Left renal pelvis (tissue), 4 donors: ENCODE data around the gene HERC2. TPM values are rescaled to one million over a fixed set of nuclear protein-coding genes. Genes with fewer than 3 reads are reported as not detected.
"Not testable (repeated sequence)": the region's sequence is repeated elsewhere in the genome, so short reads cannot be mapped to it uniquely, and the experiment has no call there.

ENCODE experiments used
- DNase-seq, 4 donors: peaks; one replicate each; pipeline ENCODE4 v3.0.0-alpha.2; 2013; ENCODE audit warnings: low read depth in 4 of 4, low spot score in 3 of 4
- polyA plus RNA-seq, 4 donors: library from polyadenylated mRNA; unstranded; fragments of 120-200 nt; gene quantifications; one replicate each; pipeline ENCODE4 v1.2.1, GENCODE V29; 2013; ENCODE audit not compliant: insufficient read length in 4 of 4

HERC2 gene
- polyA plus RNA-seq, 4 donors, result 36.8 to 60.4 (median 45.5) TPM

DNA sequence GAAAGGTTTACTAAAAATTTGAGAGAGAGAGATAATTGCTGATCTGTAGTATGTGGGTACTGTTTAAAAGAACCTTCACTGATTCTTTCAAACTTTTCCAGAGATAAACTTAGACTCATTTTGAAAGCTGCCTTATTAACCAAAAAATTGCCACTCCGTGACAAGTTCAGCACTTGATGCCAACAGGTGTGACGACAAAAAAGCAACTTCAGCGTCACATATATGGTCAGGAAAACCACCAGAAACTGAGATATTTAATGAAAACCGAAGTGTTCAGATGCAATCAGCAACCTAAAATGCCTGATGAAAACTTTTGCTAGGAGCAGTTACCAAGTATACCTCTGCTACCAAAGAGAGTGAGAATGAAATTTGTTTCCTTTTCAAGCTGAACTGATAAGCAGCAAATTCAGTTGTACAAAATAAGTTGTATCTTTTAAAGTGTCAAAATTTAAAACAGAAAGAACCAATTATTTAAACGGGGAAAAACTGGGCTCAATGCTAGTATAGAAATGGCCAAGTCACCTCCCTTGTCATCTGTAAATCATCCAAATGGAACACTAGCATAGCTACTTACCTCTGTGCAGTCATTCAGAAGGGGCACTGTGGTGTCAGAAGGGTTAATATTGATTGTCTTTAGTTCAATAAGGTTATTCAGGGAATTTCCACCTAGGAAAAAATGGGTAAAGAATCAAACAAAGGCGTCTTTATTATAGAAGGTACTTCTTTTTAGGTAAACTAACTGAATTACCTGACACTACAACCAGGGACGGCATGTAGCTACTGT lies 131.4 kb downstream of the HERC2 start:
- no peak for DNase-seq

DNA sequence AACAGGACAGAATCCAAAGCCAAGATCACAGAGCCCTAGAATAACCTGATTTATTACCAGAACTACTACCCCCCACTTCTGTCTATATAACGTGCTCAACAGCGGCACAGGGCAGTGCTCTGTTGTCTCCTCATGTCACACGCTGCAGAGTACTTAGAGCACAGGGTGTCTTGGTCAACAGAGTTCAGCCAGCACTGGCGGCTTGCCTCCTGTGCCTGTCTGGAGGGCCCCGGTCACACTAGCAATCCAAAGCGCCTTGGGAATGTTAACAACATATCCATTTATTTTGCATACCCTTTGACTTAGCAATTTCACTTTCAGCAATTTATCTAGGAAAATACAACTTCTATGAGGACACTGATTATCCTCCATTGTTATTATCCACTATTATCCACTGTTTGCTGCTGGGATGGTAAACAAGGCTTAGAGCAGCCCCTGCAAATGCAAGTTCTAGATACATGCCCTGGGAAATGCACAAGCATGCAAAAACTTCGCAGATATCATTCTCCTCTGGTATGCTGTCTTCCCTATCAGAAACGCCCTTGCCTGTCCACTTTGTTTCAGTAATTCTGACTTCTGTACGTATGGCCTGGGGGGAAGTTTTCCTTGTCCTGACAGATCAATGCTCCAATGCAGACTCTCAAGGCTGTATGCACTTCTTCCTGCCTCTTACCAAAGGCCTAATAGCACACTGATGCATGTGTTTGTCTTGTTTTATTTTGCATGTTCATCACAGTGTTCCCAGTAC lies 136.7 kb downstream of the HERC2 start:
- DNase-seq, result no peak

DNA sequence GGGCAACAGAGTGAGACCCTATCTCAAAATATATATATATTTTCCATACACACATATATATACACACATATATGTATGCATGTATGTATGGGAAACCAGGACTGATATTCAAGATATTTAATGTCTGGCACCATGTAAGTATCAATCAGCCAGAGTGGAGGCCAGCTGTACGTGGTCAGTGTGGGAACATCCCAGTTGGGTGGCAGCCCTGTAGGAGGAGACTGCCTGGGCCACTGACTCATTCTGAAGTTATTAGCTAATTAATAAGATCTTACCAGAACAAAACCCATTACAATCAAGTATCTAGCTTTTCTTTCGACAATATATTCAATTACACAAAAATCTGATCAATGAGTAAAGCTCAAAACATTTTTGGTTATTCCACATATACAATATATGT lies 137.8 kb downstream of the HERC2 start:
- DNase-seq, result no peak

DNA sequence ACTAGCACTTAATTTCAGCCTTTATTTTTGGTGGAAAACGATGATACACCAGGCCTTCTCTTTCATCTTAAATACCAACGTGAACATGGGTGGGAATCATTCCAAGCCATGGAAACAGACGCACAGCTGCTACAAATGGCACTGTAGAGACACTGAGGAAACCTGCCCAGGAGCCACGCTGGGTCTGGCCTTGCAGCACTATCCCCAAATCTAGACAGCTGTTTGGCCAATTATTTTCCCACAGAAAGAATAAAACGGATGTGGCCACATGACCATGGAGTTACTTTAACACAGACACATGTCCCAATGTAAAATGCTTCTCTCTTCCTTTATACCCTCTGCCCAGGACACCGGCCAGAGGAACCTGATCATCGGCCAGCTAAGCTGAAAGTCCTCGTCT lies 139.2 kb downstream of the HERC2 start:
- DNase-seq, result no peak

DNA sequence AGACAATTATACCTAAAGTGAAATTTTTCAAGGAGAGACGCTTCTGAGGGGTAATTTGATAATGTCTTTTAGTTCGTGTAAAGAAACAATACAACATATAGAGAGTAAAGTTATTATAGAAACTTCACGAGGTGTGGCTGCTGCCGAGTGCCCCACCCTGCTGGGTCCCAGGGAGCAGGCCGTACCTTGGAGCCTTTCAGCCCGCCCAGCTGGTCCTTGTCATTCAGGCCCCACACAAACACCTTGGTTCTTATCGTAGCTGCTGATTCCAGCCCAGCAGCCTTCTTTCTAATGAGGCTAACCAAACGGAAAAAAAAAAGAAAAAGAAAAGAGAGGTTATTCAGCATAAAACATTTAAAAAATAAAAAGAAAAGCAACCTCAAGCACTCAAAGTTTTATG lies 139.8 kb downstream of the HERC2 start:
- no peak for DNase-seq

DNA sequence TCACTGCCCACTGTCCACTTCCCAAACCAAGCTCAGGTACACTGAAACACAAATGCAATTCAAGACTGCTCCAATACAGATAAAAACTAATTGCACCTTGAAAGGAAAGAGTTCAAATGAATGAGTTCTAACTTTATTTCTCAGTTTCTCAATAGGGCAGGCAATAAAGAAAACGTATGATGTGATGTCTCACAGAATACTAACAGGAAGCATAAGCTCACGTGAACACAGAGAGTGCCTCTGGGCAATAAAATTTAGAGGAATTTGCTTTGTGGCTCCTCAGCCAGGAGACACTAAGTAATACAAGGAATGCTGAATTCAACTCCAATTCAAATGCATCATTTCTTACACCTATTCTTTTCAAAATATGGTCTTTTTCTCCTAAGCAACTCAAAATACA lies 140.6 kb downstream of the HERC2 start:
- no peak for DNase-seq

DNA sequence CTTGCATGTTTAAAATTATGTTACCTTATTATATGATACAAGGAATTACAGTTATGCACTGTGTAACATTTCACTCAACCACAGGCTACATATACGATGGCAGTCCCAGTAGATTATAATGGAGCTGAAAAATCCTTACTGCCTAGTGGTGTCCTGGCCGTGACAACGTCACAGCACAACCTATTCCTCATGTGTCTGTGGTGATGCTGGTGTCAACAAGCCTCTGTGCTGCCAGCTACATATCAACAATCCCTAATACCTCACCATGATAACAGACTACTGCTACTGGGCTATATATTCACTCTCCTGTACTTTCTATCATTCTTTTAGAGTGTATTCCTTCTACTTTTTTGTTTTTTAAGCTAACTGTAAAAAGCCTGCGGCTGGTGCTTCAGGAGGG lies 142.7 kb downstream of the HERC2 start:
- no peak for DNase-seq

DNA sequence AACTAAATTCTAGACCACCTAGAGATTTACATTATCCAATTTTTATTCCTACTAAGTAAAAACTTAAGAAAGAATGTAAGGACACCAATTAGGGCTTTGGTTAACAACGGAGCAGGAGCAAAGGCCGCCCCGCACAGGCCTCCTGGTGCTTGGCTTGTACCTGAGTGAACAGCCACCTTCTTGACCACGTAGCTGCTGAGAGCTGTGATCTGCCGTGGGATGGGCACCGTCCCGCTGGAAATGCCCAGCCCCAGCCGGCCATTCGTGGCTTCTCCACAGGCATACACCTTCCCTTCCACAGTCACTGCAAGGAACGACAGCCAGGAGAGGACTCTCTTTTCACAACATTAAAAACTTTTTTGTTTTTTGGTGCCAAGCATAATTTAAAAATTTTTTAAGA lies 143.3 kb downstream of the HERC2 start:
- DNase-seq, result no peak

DNA sequence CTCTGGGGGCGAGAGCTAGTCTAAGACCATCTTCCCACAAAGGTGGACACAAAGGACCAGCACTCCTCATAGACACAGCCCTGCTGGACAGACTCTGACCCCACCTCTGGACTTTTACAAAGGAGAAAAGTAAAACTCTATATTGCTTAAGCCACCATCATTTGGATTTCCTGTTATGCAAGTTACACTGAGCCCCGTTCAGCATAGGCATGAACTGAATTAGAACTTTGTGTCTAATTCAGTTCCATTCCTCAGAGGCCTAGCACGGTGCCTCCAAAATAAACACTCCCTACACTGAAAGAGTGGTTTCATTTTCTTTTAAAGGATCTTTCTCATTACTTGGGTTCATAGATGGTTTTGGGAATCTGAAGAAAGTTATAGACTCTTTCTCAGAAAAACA lies 143.7 kb downstream of the HERC2 start:
- no peak for DNase-seq

DNA sequence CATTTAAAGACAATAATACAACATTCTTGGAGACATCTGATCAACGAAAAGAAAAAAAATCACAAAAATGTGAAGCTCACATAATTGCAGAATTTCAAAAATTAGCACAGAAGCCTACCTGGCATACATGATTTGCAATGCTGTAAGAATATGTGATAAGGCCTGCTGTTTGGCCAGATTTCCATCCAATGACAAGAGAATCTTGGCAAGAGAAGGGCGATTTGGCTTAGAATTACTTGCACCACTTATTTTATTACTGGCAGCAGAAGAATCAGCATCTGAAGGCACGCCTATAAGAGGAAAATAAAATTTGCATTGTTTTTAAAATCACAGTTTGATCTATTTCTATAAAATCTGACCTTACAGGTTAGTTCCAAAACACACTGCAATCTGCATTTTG lies 152.6 kb downstream of the HERC2 start:
- no peak for DNase-seq

DNA sequence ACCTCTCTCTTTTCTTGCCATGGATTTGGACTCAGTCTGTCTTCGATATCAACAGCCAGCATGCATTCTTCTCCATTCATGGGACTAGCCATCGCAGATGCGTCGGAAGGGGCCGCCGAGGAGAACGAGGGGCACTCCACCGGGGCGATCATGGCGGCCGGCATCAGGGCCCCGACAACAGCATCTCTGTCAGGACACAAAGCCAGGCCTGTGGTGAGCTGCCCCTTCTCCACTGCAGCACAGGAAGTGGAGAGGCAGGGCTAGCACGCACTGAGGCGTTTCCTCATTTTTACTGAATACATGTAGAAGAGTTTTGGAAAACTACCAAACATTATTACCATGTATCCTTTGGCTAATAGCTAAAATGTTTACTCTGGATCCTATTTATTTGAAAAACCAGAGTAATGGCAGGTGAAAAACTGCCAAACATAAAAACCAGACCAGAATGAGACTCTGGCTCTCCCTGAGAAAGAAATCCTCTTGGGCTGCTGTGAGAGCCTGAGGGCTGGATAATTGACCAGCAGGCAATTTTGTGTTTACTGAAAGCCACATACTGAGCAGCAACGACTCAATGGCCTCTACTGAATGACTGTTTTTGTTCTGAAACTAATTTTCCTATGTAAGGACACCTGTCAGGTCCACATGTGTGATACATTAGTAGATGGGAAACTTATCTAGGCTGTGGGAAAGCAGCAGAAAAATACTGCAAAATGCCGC lies 153.4 kb downstream of the HERC2 start:
- DNase-seq, result not testable (repeated sequence)

DNA sequence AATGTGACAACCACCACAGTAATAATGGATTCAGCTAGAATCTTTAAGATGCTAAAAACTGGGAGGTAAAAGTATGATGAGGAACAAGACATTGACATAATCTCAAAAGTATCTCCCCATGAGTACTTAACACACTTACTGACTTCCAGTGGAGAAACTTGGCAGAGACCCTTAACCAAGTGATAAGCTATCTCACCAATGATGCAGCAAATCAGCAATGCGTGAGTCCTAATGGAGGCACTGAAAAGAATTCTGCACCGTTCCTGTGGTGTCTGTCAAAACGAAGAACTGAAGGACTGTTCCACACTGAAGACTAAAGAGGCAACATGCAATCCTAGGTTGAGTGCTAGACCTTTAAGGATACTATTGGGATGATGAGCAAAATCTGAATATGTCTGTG lies 154.9 kb downstream of the HERC2 start:
- DNase-seq, result no peak

DNA sequence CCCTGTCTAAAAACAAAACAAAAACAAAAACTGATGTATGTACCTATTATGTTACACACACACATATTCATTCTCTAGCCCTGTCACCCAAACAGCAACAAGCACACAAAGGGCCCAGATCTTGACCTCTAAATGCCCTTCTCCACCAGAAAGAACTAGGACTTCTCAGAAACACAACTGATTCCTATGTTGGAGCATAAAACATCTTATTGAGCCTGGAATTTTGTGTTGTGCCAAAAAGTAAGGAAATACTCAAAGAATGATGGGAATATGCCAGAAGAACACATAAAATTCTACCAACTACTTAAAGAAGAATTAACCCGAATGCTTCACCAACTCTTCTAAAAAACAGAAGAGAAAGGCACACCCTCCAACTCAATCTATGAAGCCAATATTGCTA lies 156.2 kb downstream of the HERC2 start:
- DNase-seq, result no peak

DNA sequence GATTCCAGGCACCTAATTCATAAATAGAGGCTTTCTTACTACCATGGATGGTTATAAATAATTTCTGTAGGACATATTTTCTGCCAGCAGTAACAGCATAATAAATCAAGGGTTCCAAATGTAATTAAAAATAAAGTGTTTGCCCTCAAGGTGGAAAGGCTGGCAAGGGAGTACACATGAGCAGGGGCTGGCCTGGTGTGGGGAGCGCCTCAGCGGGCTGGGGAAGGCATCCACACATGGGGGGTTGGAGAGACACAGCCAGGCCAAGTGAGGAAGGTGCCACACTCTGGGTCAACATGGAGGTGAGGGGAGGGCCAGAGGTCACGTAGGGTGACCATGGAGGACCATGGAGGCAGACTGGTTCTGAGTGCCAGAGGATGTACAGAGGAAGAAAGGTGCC lies 157.1 kb downstream of the HERC2 start:
- no peak for DNase-seq

DNA sequence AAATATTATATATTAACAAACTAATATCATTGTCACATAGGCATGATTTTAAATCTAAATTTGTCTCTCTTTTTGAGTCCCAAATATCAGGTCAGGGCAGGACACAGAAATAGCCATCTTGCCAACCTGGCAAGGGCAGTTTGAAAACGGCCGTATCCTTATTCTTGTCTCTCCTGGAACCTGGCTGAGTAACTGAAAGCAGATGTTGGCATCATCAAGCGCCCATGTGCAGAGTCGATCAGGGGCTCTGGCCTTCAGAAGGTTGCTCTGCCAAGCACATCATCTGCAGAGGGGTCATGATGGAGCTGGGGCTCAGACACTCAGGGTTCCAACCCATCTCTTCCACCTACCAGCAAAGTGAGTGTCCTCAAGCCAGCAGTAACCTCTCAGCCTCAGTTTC lies 167.7 kb downstream of the HERC2 start:
- DNase-seq, result no peak

DNA sequence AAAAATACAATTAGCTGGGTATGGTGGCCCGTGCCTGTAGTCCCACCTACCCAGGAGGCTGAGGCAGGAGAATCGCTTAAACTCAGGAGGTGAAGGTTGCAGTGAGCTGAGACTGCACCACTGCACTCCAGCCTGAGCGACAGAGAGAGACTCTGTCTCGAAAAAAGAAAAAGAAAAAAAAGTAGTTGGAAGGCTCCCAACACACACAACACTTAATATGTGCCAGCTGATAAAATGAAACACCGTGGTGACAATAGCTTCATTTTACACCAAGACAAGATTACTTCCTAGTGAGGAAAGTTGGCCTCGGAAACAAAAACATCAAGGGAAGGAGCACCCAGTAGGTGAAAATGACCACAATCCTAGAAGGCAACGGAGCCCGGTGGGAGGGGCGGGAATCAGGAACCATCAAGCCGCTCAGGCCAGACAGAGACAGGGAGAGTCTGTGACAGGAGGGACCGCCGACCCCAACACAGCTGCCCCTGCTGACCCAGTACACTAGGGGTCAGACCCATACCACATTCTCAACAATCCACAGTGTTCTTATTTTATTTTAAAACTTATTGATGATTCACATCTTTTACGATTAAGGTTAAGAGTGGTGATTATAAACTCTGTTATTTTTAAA lies 168.4 kb downstream of the HERC2 start:
- no peak for DNase-seq

DNA sequence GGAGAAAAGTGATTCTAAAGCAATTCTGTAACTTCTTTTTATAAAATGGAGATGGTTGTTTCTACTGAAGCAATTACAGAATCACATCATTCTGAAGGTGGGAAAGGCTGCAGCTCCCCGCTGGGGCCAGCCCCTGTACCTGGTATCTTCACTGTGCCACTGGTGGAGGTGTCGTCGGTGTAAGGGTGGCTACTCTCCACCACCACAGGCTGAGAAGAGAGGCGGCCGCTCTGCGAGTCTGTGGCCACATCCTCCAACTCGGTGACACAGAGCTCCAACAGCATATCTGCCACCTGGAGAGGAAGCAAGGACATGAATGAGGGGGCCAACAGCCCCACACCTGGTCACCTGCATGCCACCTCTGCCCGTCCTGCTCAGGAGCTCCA lies 169.4 kb downstream of the HERC2 start:
- DNase-seq, result not testable (repeated sequence)

DNA sequence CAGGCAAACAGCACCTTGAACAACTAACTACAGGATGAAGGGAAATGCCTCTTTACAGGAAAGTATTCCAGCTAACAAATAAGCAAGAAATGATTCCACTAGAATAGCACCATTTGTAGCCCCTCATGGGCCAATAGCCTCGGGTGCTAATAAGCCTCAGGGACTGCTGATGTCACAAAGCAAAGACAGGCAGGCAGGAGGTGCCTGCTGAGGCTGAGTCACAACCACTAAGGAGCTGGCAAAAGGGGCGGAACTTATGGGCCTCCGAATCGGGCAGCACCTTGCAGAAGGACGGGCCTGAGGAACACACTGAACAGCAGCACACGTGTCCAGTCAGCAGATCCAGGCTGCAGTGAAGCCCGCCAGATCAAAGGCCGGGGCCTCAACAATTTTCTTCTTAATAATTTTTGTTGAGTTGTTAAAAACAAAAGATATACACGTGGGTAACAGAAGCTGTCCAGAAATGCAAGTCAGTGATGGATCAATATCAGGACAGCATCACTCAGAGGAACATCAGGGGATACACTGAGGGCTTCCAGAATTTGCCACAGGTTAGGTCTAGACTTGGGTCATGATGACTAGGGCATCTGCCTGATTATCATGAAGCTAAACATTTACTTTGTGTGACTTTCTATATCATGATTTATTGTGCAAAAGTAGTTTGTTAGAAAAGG lies 170.0 kb downstream of the HERC2 start:
- not testable (repeated sequence) for DNase-seq

DNA sequence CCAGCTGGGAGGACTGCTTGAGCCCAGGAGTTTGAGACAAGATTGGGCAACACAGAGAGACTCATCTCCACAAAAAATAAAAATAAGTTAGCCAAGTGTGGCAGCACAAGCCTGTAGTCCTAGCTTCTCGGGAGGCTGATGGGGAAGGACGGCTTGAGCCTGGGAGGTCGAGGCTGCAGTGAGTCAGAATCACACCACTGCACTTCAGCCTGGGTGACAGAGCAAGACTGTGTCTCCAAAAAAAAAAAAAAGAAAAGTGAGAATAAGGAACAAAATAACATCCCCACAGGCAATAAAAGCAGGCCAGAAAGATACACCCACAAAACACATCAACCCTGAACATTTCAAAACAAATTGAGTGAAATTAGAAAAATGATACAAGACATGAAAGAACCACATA lies 174.2 kb downstream of the HERC2 start:
- DNase-seq, result no peak

DNA sequence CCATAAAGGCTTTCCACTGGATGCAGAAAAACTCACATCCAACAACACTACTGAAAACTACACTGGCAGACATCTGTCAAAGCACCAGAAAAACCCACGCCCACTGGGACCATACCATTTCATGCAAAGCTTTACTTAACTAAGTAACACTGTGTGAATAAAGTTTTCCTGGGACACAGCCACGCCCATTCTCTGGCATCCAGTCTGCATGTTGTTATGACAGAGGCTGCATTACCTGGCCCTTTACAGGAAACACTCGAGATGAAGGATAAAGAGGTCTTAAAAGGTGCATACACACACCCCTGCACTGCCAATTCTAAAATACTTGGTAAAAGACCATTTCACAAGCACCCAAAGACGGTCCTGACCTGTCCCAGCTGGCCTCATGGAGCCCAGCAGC lies 176.6 kb downstream of the HERC2 start:
- not testable (repeated sequence) for DNase-seq

DNA sequence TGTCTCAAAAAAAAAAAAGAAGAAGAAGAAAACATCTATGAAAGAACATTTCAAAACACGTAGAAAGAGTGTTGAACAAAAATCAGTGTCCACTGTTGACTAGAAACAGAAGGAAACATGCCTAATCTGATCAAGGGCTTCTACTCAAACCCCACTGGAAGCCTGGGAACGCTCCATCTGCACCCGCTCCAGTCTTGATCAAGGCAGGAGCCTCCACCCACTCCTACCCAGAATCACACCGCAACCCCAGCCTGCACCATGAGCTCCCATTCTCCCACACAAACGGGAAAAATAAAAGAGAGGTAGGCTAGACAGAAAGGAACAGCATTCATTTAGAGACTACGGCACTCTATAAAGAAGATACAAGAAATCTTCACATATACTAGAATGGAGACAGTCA lies 181.9 kb downstream of the HERC2 start:
- no peak for DNase-seq
